Tibial artery (tissue), 4 donors: ENCODE data around the gene VSX2.

Source experiments
- DNase-seq, 2 donors: peaks; one replicate each; pipeline ENCODE4 v3.0.0-alpha.2; 2019
- H3K27ac ChIP-seq, 2 donors: fragments of 200-600 bp; sonication (generic) in 1 of 2; 1 replicate in 1 of 2; 2 replicates in 1 of 2; pipeline ENCODE4 v1.5.1; 2018 to 2019; ENCODE audit warnings: mild to moderate bottlenecking in 1 of 2
- H3K27me3 ChIP-seq, 2 donors: fragments of 200-600 bp; sonication (generic) in 1 of 2; one replicate each; pipeline versions ENCODE4 v1.5.1 to v1.6.0; 2016 to 2019
- H3K36me3 ChIP-seq, 3 donors: fragments of 200-600 bp; sonication (generic) in 2 of 3; one replicate each; pipeline ENCODE4 v1.5.1; 2016 to 2019; ENCODE audit warnings: mild to moderate bottlenecking in 2 of 3
- H3K4me1 ChIP-seq, 4 donors: fragments of 200-600 bp; sonication (generic) in 2 of 4; 1 replicate in 3 of 4; 2 replicates in 1 of 4; pipeline ENCODE4 v1.5.1; 2016 to 2019
- H3K4me3 ChIP-seq, 2 donors: fragments of 200-600 bp; sonication (generic) in 1 of 2; 1 replicate in 1 of 2; 2 replicates in 1 of 2; pipeline ENCODE4 v1.5.1; 2018 to 2019; ENCODE audit warnings: mild to moderate bottlenecking in 2 of 2
- H3K9me3 ChIP-seq, 3 donors: fragments of 200-600 bp; sonication (generic) in 1 of 3; one replicate each; pipeline ENCODE4 v1.5.1; 2016 to 2019
- intact Hi-C: fragments of 100-400 bp; cut with DNase I; formaldehyde crosslinking; loops from one replicate; pipeline ENCODE4 v1.15.0; 2023; ENCODE audit warnings: low total_unique reads
- TF ChIP-seq, protein P1 (sequence below), 2 experiments: fragments of 200-600 bp in 1 of 2; fragments of 450-650 bp in 1 of 2; IDR thresholded peaks; one replicate each; pipeline ENCODE4 v1.5.1; 2017 to 2019; ENCODE audit warnings: antibody characterized with exemption in 2 of 2, mild to moderate bottlenecking in 1 of 2, moderate library complexity in 1 of 2

Gene VSX2

GRCh38 chr14:74202113-74202512, 37.1 kb upstream of the VSX2 start:
- Histone ChIP-seq H3K4me3 (no peak overlapping the region), H3K27me3 (no peaks in the 10 kb centered on the region), H3K27ac (no peak overlapping the region), H3K9me3 (no peaks in the 10 kb centered on the region), H3K36me3 (peaks cover 12 to 39% (median 32%) of the 10 kb centered on the region in 3 donors), H3K4me1 (no peaks in the 10 kb centered on the region)
- no peak for DNase-seq
- TF ChIP-seq, protein P1, sequence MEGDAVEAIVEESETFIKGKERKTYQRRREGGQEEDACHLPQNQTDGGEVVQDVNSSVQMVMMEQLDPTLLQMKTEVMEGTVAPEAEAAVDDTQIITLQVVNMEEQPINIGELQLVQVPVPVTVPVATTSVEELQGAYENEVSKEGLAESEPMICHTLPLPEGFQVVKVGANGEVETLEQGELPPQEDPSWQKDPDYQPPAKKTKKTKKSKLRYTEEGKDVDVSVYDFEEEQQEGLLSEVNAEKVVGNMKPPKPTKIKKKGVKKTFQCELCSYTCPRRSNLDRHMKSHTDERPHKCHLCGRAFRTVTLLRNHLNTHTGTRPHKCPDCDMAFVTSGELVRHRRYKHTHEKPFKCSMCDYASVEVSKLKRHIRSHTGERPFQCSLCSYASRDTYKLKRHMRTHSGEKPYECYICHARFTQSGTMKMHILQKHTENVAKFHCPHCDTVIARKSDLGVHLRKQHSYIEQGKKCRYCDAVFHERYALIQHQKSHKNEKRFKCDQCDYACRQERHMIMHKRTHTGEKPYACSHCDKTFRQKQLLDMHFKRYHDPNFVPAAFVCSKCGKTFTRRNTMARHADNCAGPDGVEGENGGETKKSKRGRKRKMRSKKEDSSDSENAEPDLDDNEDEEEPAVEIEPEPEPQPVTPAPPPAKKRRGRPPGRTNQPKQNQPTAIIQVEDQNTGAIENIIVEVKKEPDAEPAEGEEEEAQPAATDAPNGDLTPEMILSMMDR (IDR thresholded peaks at IDR 0.05) = no peak
- intact Hi-C loops = no loop called here

GRCh38 chr14:74203639-74204038, 35.6 kb upstream of the VSX2 start:
- no peak for DNase-seq
- H3K4me1 ChIP-seq = no peaks in the 10 kb centered on the region
- no peak overlapping the region for H3K4me3 ChIP-seq
- TF ChIP-seq, protein P1 (IDR thresholded peaks at IDR 0.05) = no peak
- H3K27me3 ChIP-seq = no peaks in the 10 kb centered on the region
- H3K36me3 ChIP-seq = peaks cover 12 to 39% (median 32%) of the 10 kb centered on the region in 3 donors
- H3K9me3 ChIP-seq = no peaks in the 10 kb centered on the region
- H3K27ac ChIP-seq = no peak overlapping the region
- intact Hi-C loops = no loop called here

GRCh38 chr14:74204491-74204890, 34.8 kb upstream of the VSX2 start:
- no peak overlapping the region for H3K27ac ChIP-seq
- intact Hi-C loops = no loop called here
- H3K36me3 ChIP-seq = peaks cover 6 to 31% (median 23%) of the 10 kb centered on the region in 3 donors
- no peak overlapping the region for H3K4me3 ChIP-seq
- DNase-seq = no peak
- H3K4me1 ChIP-seq = no peaks in the 10 kb centered on the region
- H3K27me3 ChIP-seq = no peaks in the 10 kb centered on the region
- TF ChIP-seq, protein P1 (IDR thresholded peaks at IDR 0.05) = no peak
- no peaks in the 10 kb centered on the region for H3K9me3 ChIP-seq

DNA sequence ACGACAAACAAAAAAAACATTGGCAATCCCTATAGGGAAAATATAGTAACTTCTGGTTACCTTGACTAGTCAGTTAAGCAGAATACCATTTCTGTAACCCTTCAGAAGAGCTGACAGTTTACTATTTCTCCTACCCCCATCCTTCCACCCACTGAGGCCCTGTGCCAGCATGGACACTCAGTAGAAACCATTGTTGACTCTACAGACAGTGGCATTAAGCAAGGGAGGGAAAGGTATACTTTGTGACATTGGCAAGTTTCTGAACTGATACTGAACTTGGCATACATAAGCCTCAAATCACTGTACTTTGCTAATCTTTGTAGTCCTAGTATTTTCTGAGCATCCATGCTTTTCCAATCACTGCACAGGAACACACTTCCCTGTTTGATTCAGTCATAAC, 33.4 kb upstream of the VSX2 start:
- Histone ChIP-seq H3K4me3 (no peak overlapping the region), H3K27me3 (no peaks in the 10 kb centered on the region), H3K36me3 (peaks cover 6 to 21% (median 14%) of the 10 kb centered on the region in 3 donors), H3K9me3 (no peaks in the 10 kb centered on the region), H3K4me1 (no peaks in the 10 kb centered on the region), H3K27ac (no peak overlapping the region)
- TF ChIP-seq, protein P1 (IDR thresholded peaks at IDR 0.05) = no peak
- intact Hi-C loops = no loop called here
- DNase-seq = no peak

DNA sequence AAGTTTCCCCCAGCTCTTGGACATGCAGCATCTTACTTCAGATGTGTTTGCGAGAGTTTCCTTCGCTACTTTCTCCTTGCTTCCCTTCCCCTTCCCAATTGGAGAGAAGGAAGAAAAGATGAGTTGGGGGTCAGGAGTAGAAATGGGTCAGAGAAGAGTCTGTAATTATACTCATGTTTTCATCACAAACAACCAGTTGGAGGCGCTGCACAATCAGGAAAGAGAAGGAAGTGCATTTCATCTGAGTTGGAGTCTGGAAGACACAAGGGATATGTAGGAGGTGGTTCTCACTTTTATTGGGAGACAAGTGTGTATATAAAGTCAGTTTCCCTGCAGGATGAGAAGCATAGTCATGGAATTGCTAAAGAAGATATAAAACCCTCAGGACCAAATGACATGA, 31.3 kb upstream of the VSX2 start:
- no peaks in the 10 kb centered on the region for H3K27me3 ChIP-seq
- intact Hi-C loops = no loop called here
- H3K4me1 ChIP-seq = no peaks in the 10 kb centered on the region
- H3K9me3 ChIP-seq = no peaks in the 10 kb centered on the region
- DNase-seq = no peak
- H3K4me3 ChIP-seq = no peak overlapping the region
- no peak overlapping the region for H3K27ac ChIP-seq
- peaks cover 6 to 13% (median 11%) of the 10 kb centered on the region in 3 donors for H3K36me3 ChIP-seq
- TF ChIP-seq, protein P1 (IDR thresholded peaks at IDR 0.05) = no peak

GRCh38 chr14:74208642-74209041, 30.6 kb upstream of the VSX2 start:
- DNase-seq = no peak
- TF ChIP-seq, protein P1 (IDR thresholded peaks at IDR 0.05) = no peak
- Histone ChIP-seq H3K27ac (no peak overlapping the region), H3K4me1 (no peaks in the 10 kb centered on the region), H3K27me3 (peaks cover 0 to under 1% of the 10 kb centered on the region in 2 donors), H3K36me3 (peaks cover 1 to 6% (median 4%) of the 10 kb centered on the region in 3 donors), H3K9me3 (no peaks in the 10 kb centered on the region), H3K4me3 (no peak overlapping the region)
- intact Hi-C loops = no loop called here
